ENCODE measurements around the gene STC2. TPM values are rescaled to one million over a fixed set of nuclear protein-coding genes. Genes with fewer than 3 reads are reported as not detected.

Gene STC2
- total RNA-seq, 1 experiment from 2014 or later: 43.4 TPM

- Histone ChIP-seq H3K4me3 (no peak overlapping the region), H3K27ac (no peak overlapping the region), H3K9me3 (replicated peaks) (no peaks in the 10 kb centered on the region), H3K4me1 (replicated peaks) (peaks cover 36% of the 10 kb centered on the region), H3K27me3 (replicated peaks) (no peaks in the 10 kb centered on the region), H3K36me3 (peaks cover 8% of the 10 kb centered on the region)
- no peak for DNase-seq (ENCODE audit: low read depth in 1 of 2, low spot score in 2 of 2)
Observed at GRCh38 chr5:173313351-173313801, 14.8 kb downstream of the STC2 start.

- peaks cover 30% of the 10 kb centered on the region for H3K4me1 ChIP-seq (replicated peaks)
- no peak overlapping the region for H3K4me3 ChIP-seq
- H3K36me3 ChIP-seq: peaks cover 2% of the 10 kb centered on the region
- H3K9me3 ChIP-seq (replicated peaks): no peaks in the 10 kb centered on the region
- no peak for DNase-seq (ENCODE audit: low read depth in 1 of 2, low spot score in 2 of 2)
- H3K27me3 ChIP-seq (replicated peaks): no peaks in the 10 kb centered on the region
- H3K27ac ChIP-seq: no peak overlapping the region
Observed at GRCh38 chr5:173312821-173313220, 15.4 kb downstream of the STC2 start.

GRCh38 chr5:173311818-173312585 is 16.2 kb downstream of the STC2 start:
- no peaks in the 10 kb centered on the region for H3K9me3 ChIP-seq (replicated peaks)
- no peak for DNase-seq (ENCODE audit: low read depth in 1 of 2, low spot score in 2 of 2)
- no peaks in the 10 kb centered on the region for H3K27me3 ChIP-seq (replicated peaks)
- H3K36me3 ChIP-seq: no peaks in the 10 kb centered on the region
- no peak overlapping the region for H3K27ac ChIP-seq
- no peak overlapping the region for H3K4me3 ChIP-seq
- H3K4me1 ChIP-seq (replicated peaks): peaks cover 22% of the 10 kb centered on the region

- H3K27me3 ChIP-seq (replicated peaks): no peaks in the 10 kb centered on the region
- no peaks in the 10 kb centered on the region for H3K36me3 ChIP-seq
- H3K27ac ChIP-seq: no peak overlapping the region
- H3K4me3 ChIP-seq: no peak overlapping the region
- no peak for DNase-seq (ENCODE audit: low read depth in 1 of 2, low spot score in 2 of 2)
- H3K9me3 ChIP-seq (replicated peaks): no peaks in the 10 kb centered on the region
- peaks cover 15% of the 10 kb centered on the region for H3K4me1 ChIP-seq (replicated peaks)
Observed at GRCh38 chr5:173310861-173311785, 17.1 kb downstream of the STC2 start.

GRCh38 chr5:173310218-173310769 is 17.9 kb downstream of the STC2 start:
- Histone ChIP-seq H3K4me3 (no peak overlapping the region), H3K36me3 (no peaks in the 10 kb centered on the region), H3K9me3 (replicated peaks) (no peaks in the 10 kb centered on the region), H3K27ac (no peak overlapping the region), H3K4me1 (replicated peaks) (peaks cover 6% of the 10 kb centered on the region), H3K27me3 (replicated peaks) (no peaks in the 10 kb centered on the region)
- no peak for DNase-seq (ENCODE audit: low read depth in 1 of 2, low spot score in 2 of 2)

- peaks cover under 1% of the 10 kb centered on the region for H3K4me1 ChIP-seq (replicated peaks)
- no peaks in the 10 kb centered on the region for H3K36me3 ChIP-seq
- DNase-seq (ENCODE audit: low read depth in 1 of 2, low spot score in 2 of 2): no peak
- no peaks in the 10 kb centered on the region for H3K27me3 ChIP-seq (replicated peaks)
- H3K4me3 ChIP-seq: no peak overlapping the region
- no peak overlapping the region for H3K27ac ChIP-seq
- no peaks in the 10 kb centered on the region for H3K9me3 ChIP-seq (replicated peaks)
Observed at GRCh38 chr5:173309731-173310130, 18.5 kb downstream of the STC2 start.

GRCh38 chr5:173308226-173308625 is 20.0 kb downstream of the STC2 start:
- DNase-seq (ENCODE audit: low read depth in 1 of 2, low spot score in 2 of 2): no peak
- H3K9me3 ChIP-seq (replicated peaks): no peaks in the 10 kb centered on the region
- no peaks in the 10 kb centered on the region for H3K27me3 ChIP-seq (replicated peaks)
- H3K27ac ChIP-seq: no peak overlapping the region
- no peaks in the 10 kb centered on the region for H3K36me3 ChIP-seq
- peaks cover 8% of the 10 kb centered on the region for H3K4me1 ChIP-seq (replicated peaks)
- no peak overlapping the region for H3K4me3 ChIP-seq

- H3K36me3 ChIP-seq: no peaks in the 10 kb centered on the region
- H3K27ac ChIP-seq: no peak overlapping the region
- H3K4me3 ChIP-seq: no peak overlapping the region
- no peaks in the 10 kb centered on the region for H3K9me3 ChIP-seq (replicated peaks)
- no peak for DNase-seq (ENCODE audit: low read depth in 1 of 2, low spot score in 2 of 2)
- H3K4me1 ChIP-seq (replicated peaks): peaks cover 12% of the 10 kb centered on the region
- H3K27me3 ChIP-seq (replicated peaks): no peaks in the 10 kb centered on the region
Observed at GRCh38 chr5:173307695-173308094, 20.5 kb downstream of the STC2 start.

- no peaks in the 10 kb centered on the region for H3K9me3 ChIP-seq (replicated peaks)
- no peak overlapping the region for H3K4me3 ChIP-seq
- H3K4me1 ChIP-seq (replicated peaks): peaks cover 20% of the 10 kb centered on the region
- H3K36me3 ChIP-seq: no peaks in the 10 kb centered on the region
- H3K27me3 ChIP-seq (replicated peaks): no peaks in the 10 kb centered on the region
- DNase-seq (ENCODE audit: low read depth in 1 of 2, low spot score in 2 of 2): no peak
- H3K27ac ChIP-seq: no peak overlapping the region
Observed at GRCh38 chr5:173306695-173307094, 21.5 kb downstream of the STC2 start.

GRCh38 chr5:173304591-173304988 is 23.6 kb downstream of the STC2 start:
- no peaks in the 10 kb centered on the region for H3K36me3 ChIP-seq
- no peaks in the 10 kb centered on the region for H3K27me3 ChIP-seq (replicated peaks)
- H3K27ac ChIP-seq: no peak overlapping the region
- H3K4me3 ChIP-seq: no peak overlapping the region
- no peaks in the 10 kb centered on the region for H3K9me3 ChIP-seq (replicated peaks)
- DNase-seq (ENCODE audit: low read depth in 1 of 2, low spot score in 2 of 2): no peak
- H3K4me1 ChIP-seq (replicated peaks): peaks cover 20% of the 10 kb centered on the region

GRCh38 chr5:173303878-173304590 is 24.2 kb downstream of the STC2 start:
- Histone ChIP-seq H3K36me3 (no peaks in the 10 kb centered on the region), H3K27me3 (replicated peaks) (no peaks in the 10 kb centered on the region), H3K9me3 (replicated peaks) (no peaks in the 10 kb centered on the region), H3K4me1 (replicated peaks) (peaks cover 20% of the 10 kb centered on the region), H3K27ac (no peak overlapping the region), H3K4me3 (no peak overlapping the region)
- DNase-seq (ENCODE audit: low read depth in 1 of 2, low spot score in 2 of 2): no peak

- Histone ChIP-seq H3K27ac (no peak overlapping the region), H3K4me3 (no peak overlapping the region), H3K36me3 (no peaks in the 10 kb centered on the region), H3K4me1 (replicated peaks) (peaks cover 20% of the 10 kb centered on the region), H3K27me3 (replicated peaks) (no peaks in the 10 kb centered on the region), H3K9me3 (replicated peaks) (no peaks in the 10 kb centered on the region)
- DNase-seq (ENCODE audit: low read depth in 1 of 2, low spot score in 2 of 2): peak; percentile 41 to 80
Observed at GRCh38 chr5:173302546-173303155, 25.6 kb downstream of the STC2 start.
